Measurements from ENCODE around the gene SPATA45. TPM values are rescaled to one million over a fixed set of nuclear protein-coding genes. Genes with fewer than 3 reads are reported as not detected.

The SPATA45 gene
- total and polyA plus RNA-seq, 2 of the 13 experiments (the other 11 are each of a cell fraction or from before 2014, with no cell fraction given) = 0.17 to 0.64 TPM

- no peak for TF ChIP-seq ZFP36L1 (CRISPR knock-in tag; IDR thresholded peaks at IDR 0.05)
- TF ChIP-seq SP4 (CRISPR knock-in tag; IDR thresholded peaks at IDR 0.05) = no peak
- TF ChIP-seq SAFB2 (CRISPR knock-in tag; IDR thresholded peaks at IDR 0.05; ENCODE audit: borderline replicate concordance, low read depth) = no peak
- 0 out of 2 replicates have a peak, but pooled peaks have one; percentile 57 for TF ChIP-seq ZNF800 (CRISPR knock-in tag; IDR thresholded peaks at IDR 0.05)
- no peak for TF ChIP-seq ZFYVE20 (CRISPR knock-in tag; IDR thresholded peaks at IDR 0.05; ENCODE audit: borderline replicate concordance, low read depth)
- TF ChIP-seq SALL2 (CRISPR knock-in tag; IDR thresholded peaks at IDR 0.05) = no peak
- peak in 1 of 2 experiments; percentile 29; a peak in 1 of 4 replicates for TF ChIP-seq EP300 (IDR thresholded peaks at IDR 0.05; ENCODE audit: low read depth in 2 of 2, low read length in 2 of 2)
- no peak for TF ChIP-seq EP300 (CRISPR knock-in tag; IDR thresholded peaks at IDR 0.05; ENCODE audit: borderline replicate concordance)
- no peak for TF ChIP-seq ZNF776 (CRISPR knock-in tag; IDR thresholded peaks at IDR 0.05)
- no peak for TF ChIP-seq ELF4 (CRISPR knock-in tag; IDR thresholded peaks at IDR 0.05; ENCODE audit: borderline replicate concordance)
- TF ChIP-seq KAT8 (CRISPR knock-in tag; IDR thresholded peaks at IDR 0.05) = no peak
- no peak for TF ChIP-seq ZNF180 (CRISPR knock-in tag; IDR thresholded peaks at IDR 0.05; ENCODE audit: borderline replicate concordance, low read depth)
- no peak for TF ChIP-seq ZNF709 (CRISPR knock-in tag; IDR thresholded peaks at IDR 0.05)
- TF ChIP-seq, protein P1, sequence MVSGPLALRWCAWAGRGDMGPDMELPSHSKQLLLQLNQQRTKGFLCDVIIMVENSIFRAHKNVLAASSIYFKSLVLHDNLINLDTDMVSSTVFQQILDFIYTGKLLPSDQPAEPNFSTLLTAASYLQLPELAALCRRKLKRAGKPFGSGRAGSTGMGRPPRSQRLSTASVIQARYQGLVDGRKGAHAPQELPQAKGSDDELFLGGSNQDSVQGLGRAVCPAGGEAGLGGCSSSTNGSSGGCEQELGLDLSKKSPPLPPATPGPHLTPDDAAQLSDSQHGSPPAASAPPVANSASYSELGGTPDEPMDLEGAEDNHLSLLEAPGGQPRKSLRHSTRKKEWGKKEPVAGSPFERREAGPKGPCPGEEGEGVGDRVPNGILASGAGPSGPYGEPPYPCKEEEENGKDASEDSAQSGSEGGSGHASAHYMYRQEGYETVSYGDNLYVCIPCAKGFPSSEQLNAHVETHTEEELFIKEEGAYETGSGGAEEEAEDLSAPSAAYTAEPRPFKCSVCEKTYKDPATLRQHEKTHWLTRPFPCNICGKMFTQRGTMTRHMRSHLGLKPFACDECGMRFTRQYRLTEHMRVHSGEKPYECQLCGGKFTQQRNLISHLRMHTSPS (CRISPR knock-in tag; IDR thresholded peaks at IDR 0.05; ENCODE audit: low read depth) = 0 out of 2 replicates have a peak, but pooled peaks have one; percentile 19
- no peak for TF ChIP-seq ZNF383 (CRISPR knock-in tag; IDR thresholded peaks at IDR 0.05; ENCODE audit: borderline replicate concordance)
- TF ChIP-seq JUND (CRISPR knock-in tag; IDR thresholded peaks at IDR 0.05) = no peak
- no peak for TF ChIP-seq NR3C1 (CRISPR knock-in tag; IDR thresholded peaks at IDR 0.05)
- TF ChIP-seq ZNF136 (CRISPR knock-in tag; IDR thresholded peaks at IDR 0.05; ENCODE audit: low read depth) = no peak
- no peak for TF ChIP-seq ZNF564 (CRISPR knock-in tag; IDR thresholded peaks at IDR 0.05)
- TF ChIP-seq, protein P2, sequence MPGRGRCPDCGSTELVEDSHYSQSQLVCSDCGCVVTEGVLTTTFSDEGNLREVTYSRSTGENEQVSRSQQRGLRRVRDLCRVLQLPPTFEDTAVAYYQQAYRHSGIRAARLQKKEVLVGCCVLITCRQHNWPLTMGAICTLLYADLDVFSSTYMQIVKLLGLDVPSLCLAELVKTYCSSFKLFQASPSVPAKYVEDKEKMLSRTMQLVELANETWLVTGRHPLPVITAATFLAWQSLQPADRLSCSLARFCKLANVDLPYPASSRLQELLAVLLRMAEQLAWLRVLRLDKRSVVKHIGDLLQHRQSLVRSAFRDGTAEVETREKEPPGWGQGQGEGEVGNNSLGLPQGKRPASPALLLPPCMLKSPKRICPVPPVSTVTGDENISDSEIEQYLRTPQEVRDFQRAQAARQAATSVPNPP (CRISPR knock-in tag; IDR thresholded peaks at IDR 0.05) = no peak
- TF ChIP-seq, protein P3, sequence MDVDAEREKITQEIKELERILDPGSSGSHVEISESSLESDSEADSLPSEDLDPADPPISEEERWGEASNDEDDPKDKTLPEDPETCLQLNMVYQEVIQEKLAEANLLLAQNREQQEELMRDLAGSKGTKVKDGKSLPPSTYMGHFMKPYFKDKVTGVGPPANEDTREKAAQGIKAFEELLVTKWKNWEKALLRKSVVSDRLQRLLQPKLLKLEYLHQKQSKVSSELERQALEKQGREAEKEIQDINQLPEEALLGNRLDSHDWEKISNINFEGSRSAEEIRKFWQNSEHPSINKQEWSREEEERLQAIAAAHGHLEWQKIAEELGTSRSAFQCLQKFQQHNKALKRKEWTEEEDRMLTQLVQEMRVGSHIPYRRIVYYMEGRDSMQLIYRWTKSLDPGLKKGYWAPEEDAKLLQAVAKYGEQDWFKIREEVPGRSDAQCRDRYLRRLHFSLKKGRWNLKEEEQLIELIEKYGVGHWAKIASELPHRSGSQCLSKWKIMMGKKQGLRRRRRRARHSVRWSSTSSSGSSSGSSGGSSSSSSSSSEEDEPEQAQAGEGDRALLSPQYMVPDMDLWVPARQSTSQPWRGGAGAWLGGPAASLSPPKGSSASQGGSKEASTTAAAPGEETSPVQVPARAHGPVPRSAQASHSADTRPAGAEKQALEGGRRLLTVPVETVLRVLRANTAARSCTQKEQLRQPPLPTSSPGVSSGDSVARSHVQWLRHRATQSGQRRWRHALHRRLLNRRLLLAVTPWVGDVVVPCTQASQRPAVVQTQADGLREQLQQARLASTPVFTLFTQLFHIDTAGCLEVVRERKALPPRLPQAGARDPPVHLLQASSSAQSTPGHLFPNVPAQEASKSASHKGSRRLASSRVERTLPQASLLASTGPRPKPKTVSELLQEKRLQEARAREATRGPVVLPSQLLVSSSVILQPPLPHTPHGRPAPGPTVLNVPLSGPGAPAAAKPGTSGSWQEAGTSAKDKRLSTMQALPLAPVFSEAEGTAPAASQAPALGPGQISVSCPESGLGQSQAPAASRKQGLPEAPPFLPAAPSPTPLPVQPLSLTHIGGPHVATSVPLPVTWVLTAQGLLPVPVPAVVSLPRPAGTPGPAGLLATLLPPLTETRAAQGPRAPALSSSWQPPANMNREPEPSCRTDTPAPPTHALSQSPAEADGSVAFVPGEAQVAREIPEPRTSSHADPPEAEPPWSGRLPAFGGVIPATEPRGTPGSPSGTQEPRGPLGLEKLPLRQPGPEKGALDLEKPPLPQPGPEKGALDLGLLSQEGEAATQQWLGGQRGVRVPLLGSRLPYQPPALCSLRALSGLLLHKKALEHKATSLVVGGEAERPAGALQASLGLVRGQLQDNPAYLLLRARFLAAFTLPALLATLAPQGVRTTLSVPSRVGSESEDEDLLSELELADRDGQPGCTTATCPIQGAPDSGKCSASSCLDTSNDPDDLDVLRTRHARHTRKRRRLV (CRISPR knock-in tag; IDR thresholded peaks at IDR 0.05) = no peak
- no peak for TF ChIP-seq ZNF264 (CRISPR knock-in tag; IDR thresholded peaks at IDR 0.05)
Measured at GRCh38 chr1:212828395-212828794, 19.1 kb downstream of the SPATA45 start (continued).

Data from HepG2 (cell line).